Measurements from ENCODE around the gene ERC1.

DNA sequence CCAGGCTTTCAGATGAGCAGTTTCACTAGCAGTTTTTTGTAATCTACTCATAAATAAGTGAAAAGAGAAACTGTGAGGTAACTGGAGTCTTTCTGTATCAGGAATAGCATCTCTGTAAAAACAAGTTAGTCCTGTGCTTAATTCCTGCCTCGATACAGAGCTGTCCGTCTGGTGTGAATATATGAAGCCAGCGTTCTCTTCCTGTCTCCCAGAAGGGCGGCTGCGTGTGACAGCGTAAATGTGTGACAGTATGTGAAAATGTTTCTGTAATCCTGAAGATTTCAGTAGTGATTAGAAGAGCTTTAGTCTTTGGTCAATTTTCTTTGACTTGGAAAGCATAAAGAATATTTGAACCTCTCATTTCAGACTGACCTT is 453.1 kb downstream of the ERC1 start:
- no peak for TF ChIP-seq POLR2AphosphoS5 (IDR thresholded peaks at IDR 0.05; ENCODE audit: insufficient read depth in 1 of 2, low read depth in 1 of 2)
- TF ChIP-seq, protein P1, sequence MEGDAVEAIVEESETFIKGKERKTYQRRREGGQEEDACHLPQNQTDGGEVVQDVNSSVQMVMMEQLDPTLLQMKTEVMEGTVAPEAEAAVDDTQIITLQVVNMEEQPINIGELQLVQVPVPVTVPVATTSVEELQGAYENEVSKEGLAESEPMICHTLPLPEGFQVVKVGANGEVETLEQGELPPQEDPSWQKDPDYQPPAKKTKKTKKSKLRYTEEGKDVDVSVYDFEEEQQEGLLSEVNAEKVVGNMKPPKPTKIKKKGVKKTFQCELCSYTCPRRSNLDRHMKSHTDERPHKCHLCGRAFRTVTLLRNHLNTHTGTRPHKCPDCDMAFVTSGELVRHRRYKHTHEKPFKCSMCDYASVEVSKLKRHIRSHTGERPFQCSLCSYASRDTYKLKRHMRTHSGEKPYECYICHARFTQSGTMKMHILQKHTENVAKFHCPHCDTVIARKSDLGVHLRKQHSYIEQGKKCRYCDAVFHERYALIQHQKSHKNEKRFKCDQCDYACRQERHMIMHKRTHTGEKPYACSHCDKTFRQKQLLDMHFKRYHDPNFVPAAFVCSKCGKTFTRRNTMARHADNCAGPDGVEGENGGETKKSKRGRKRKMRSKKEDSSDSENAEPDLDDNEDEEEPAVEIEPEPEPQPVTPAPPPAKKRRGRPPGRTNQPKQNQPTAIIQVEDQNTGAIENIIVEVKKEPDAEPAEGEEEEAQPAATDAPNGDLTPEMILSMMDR (IDR thresholded peaks at IDR 0.05), result no peak
- no peak for TF ChIP-seq POLR2A (IDR thresholded peaks at IDR 0.05)

All from vagina (tissue), 2 donors.